ENCODE data around the gene NCOR1. TPM values are rescaled to one million over a fixed set of nuclear protein-coding genes. Genes with fewer than 3 reads are reported as not detected.
A peak's percentile ranks its signal among the peaks of the same experiment; 100 is the strongest.

The NCOR1 gene
- total RNA-seq = 70.7 and 86.9 TPM in 2 replicates

GRCh38 chr17:16215273-16215964 lies at the start of gene NCOR1:
Gene NCOR1 (minus strand): TSS chr17:16215534. CDS start chr17:16194569, 20,965 bp downstream.
- DNase-seq (ENCODE audit: insufficient read length, low spot score, missing footprints) = peak; percentile 97
- Histone ChIP-seq H3K4me1 (ENCODE audit: insufficient read depth, low read length) (peaks cover 24% of the 10 kb centered on the region), H2AFZ (ENCODE audit: low read length) (peak within 1 kb of the TSS; percentile 77), H3K4me3 (ENCODE audit: insufficient read depth, low read length) (peak within 1 kb of the TSS; percentile 94), H4K20me1 (ENCODE audit: insufficient read depth, low read length) (peaks cover 22% of the 10 kb centered on the region), H3K9me3 (ENCODE audit: low read depth, low read length) (no peaks in the 10 kb centered on the region), H3K79me2 (ENCODE audit: insufficient read depth, low read length) (peaks cover 89% of the 10 kb centered on the region), H3K27ac (ENCODE audit: low read depth, low read length) (peak within 1 kb of the TSS; percentile 81), H3K4me2 (ENCODE audit: insufficient read depth, low read length) (peak within 1 kb of the TSS; percentile 93), H3K27me3 (ENCODE audit: insufficient read depth, low read length) (no peaks in the 10 kb centered on the region), H3K36me3 (ENCODE audit: insufficient read depth, low read length) (no peaks in the 10 kb centered on the region)
- TF ChIP-seq CTCF (IDR thresholded peaks at IDR 0.05; ENCODE audit: extremely low read depth, low read depth, low read length) = peak; percentile 18

- no peaks in the 10 kb centered on the region for H3K27me3 ChIP-seq (ENCODE audit: insufficient read depth, low read length)
- no peak overlapping the region for H2AFZ ChIP-seq (ENCODE audit: low read length)
- no peak for DNase-seq (ENCODE audit: insufficient read length, low spot score, missing footprints)
- no peaks in the 10 kb centered on the region for H4K20me1 ChIP-seq (ENCODE audit: insufficient read depth, low read length)
- no peaks in the 10 kb centered on the region for H3K4me1 ChIP-seq (ENCODE audit: insufficient read depth, low read length)
- H3K4me2 ChIP-seq (ENCODE audit: insufficient read depth, low read length) = no peak overlapping the region
- H3K79me2 ChIP-seq (ENCODE audit: insufficient read depth, low read length) = no peaks in the 10 kb centered on the region
- H3K36me3 ChIP-seq (ENCODE audit: insufficient read depth, low read length) = no peaks in the 10 kb centered on the region
- no peaks in the 10 kb centered on the region for H3K9me3 ChIP-seq (ENCODE audit: low read depth, low read length)
- H3K27ac ChIP-seq (ENCODE audit: low read depth, low read length) = no peak overlapping the region
- TF ChIP-seq CTCF (IDR thresholded peaks at IDR 0.05; ENCODE audit: extremely low read depth, low read depth, low read length) = no peak
- no peak overlapping the region for H3K4me3 ChIP-seq (ENCODE audit: insufficient read depth, low read length)
These were observed 46.9 kb upstream of the NCOR1 start for GRCh38 chr17:16262201-16262600.

DNA sequence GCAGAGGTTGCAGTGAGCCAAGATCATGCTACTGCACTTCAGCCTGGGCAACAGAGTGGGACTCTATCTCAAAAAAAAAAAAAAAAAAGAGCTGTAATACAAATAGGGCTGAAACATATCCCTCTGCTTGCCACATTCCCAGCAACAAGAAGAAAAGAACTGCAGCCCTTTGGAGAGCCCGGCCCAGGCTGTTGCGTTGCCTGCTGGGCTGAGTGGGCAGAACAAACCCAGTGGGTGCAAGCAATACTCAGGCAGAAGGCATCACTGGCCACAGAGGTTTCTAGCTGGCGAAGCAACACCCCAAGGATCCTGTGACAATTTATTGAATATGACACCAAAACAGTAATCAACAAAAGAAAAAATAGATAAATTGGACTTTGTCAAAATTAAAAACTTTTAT lies 45.7 kb upstream of the NCOR1 start:
- no peak for DNase-seq (ENCODE audit: insufficient read length, low spot score, missing footprints)
- Histone ChIP-seq H4K20me1 (ENCODE audit: insufficient read depth, low read length) (no peaks in the 10 kb centered on the region), H3K4me2 (ENCODE audit: insufficient read depth, low read length) (no peak overlapping the region), H3K27me3 (ENCODE audit: insufficient read depth, low read length) (no peaks in the 10 kb centered on the region), H2AFZ (ENCODE audit: low read length) (no peak overlapping the region), H3K4me1 (ENCODE audit: insufficient read depth, low read length) (peaks cover 3% of the 10 kb centered on the region), H3K9me3 (ENCODE audit: low read depth, low read length) (no peaks in the 10 kb centered on the region), H3K4me3 (ENCODE audit: insufficient read depth, low read length) (no peak overlapping the region), H3K27ac (ENCODE audit: low read depth, low read length) (no peak overlapping the region), H3K79me2 (ENCODE audit: insufficient read depth, low read length) (no peaks in the 10 kb centered on the region), H3K36me3 (ENCODE audit: insufficient read depth, low read length) (no peaks in the 10 kb centered on the region)
- no peak for TF ChIP-seq CTCF (IDR thresholded peaks at IDR 0.05; ENCODE audit: extremely low read depth, low read depth, low read length)

DNA sequence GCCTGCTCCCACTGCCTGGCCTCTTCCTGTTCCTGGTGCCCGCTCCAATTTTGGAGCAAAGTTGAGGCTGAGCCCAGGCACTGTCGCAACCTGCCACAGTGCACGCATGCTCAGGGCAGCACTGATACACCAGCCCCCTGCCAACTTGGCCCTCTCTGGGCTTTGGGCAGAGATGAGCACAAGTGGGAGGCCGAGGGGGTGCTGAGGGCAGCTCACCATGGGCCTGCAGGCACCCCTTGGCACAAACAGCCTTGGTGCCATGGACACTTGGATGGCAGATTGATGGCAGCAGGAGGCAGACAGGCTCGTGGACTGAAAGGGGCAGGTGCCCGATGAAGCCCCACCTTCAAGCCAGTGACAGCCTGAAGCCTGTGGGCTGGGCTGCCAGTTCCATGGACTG lies 44.6 kb upstream of the NCOR1 start:
- H3K27me3 ChIP-seq (ENCODE audit: insufficient read depth, low read length) = no peaks in the 10 kb centered on the region
- H3K27ac ChIP-seq (ENCODE audit: low read depth, low read length) = no peak overlapping the region
- no peaks in the 10 kb centered on the region for H4K20me1 ChIP-seq (ENCODE audit: insufficient read depth, low read length)
- DNase-seq (ENCODE audit: insufficient read length, low spot score, missing footprints) = peak; percentile 31
- no peaks in the 10 kb centered on the region for H3K36me3 ChIP-seq (ENCODE audit: insufficient read depth, low read length)
- no peaks in the 10 kb centered on the region for H3K79me2 ChIP-seq (ENCODE audit: insufficient read depth, low read length)
- no peaks in the 10 kb centered on the region for H3K9me3 ChIP-seq (ENCODE audit: low read depth, low read length)
- no peak overlapping the region for H3K4me2 ChIP-seq (ENCODE audit: insufficient read depth, low read length)
- no peak overlapping the region for H3K4me3 ChIP-seq (ENCODE audit: insufficient read depth, low read length)
- TF ChIP-seq CTCF (IDR thresholded peaks at IDR 0.05; ENCODE audit: extremely low read depth, low read depth, low read length) = no peak
- H3K4me1 ChIP-seq (ENCODE audit: insufficient read depth, low read length) = peaks cover 14% of the 10 kb centered on the region
- no peak overlapping the region for H2AFZ ChIP-seq (ENCODE audit: low read length)
